BJ (cell line): ENCODE data around the gene IBA57. TPM values are rescaled to one million over a fixed set of nuclear protein-coding genes. Genes with fewer than 3 reads are reported as not detected.
A peak's percentile ranks its signal among the peaks of the same experiment; 100 is the strongest.

Experiments used
- CTCF ChIA-PET: fragments of 350-600 bp; formaldehyde crosslinking; extraction: SDS; loops from one replicate; lab custom pipeline; 2021; ENCODE audit warnings: antibody characterized with exemption, inconsistent platforms; lab: Yijun Ruan, JAX
- POLR2A ChIA-PET: fragments of 300-600 bp; sonication (Branson Sonifier 250); formaldehyde crosslinking; extraction: SDS; loops from one replicate; lab custom pipeline; 2021; ENCODE audit warnings: antibody characterized with exemption; lab: Charles Lee
- DNase-seq: peaks from one replicate; pipeline ENCODE4 v3.0.0-alpha.2; 2011; ENCODE audit warnings: low read depth
- H3K27me3 ChIP-seq: 2 replicates; pipeline ENCODE4 v1.6.0; 2011; ENCODE audit warnings: low read length; ENCODE audit not compliant: control insufficient read depth, insufficient read depth
- H3K36me3 ChIP-seq: 2 replicates; pipeline ENCODE4 v1.5.1; 2011; ENCODE audit warnings: low read length; ENCODE audit not compliant: control insufficient read depth, insufficient read depth
- H3K4me3 ChIP-seq: 2 replicates; pipeline ENCODE4 v1.5.1; 2011; ENCODE audit warnings: low read depth, mild to moderate bottlenecking, control low read depth, low read length
- polyA plus RNA-seq: library from polyadenylated mRNA; depleted of rRNA; stranded (reverse); fragments of >200 nt; gene quantifications from 2 replicates; pipeline ENCODE4 v1.2.3, GENCODE V29; 2011
- TF ChIP-seq, protein P1 (sequence below): IDR thresholded peaks from 2 replicates; pipeline ENCODE4 v1.5.1; 2011; ENCODE audit warnings: low read depth, mild to moderate bottlenecking, control low read depth, inconsistent platforms, low read length, moderate library complexity; ENCODE audit not compliant: insufficient read depth

The IBA57 gene
- polyA plus RNA-seq, 1 experiment: 2.8 TPM

GRCh38 chr1:228147151-228147693, 18.4 kb upstream of the IBA57 start:
- ChIA-PET CTCF (interaction anchor here (2.2 kb wide), 1 partner anchor 18 kb away, joined by 7 read pairs; the partner anchor contains the start of gene IBA57), POLR2A (no interaction called here)
- Histone ChIP-seq H3K27me3 (no peaks in the 10 kb centered on the region), H3K4me3 (no peak overlapping the region), H3K36me3 (peaks cover 23% of the 10 kb centered on the region)
- DNase-seq: no peak
- TF ChIP-seq, protein P1, sequence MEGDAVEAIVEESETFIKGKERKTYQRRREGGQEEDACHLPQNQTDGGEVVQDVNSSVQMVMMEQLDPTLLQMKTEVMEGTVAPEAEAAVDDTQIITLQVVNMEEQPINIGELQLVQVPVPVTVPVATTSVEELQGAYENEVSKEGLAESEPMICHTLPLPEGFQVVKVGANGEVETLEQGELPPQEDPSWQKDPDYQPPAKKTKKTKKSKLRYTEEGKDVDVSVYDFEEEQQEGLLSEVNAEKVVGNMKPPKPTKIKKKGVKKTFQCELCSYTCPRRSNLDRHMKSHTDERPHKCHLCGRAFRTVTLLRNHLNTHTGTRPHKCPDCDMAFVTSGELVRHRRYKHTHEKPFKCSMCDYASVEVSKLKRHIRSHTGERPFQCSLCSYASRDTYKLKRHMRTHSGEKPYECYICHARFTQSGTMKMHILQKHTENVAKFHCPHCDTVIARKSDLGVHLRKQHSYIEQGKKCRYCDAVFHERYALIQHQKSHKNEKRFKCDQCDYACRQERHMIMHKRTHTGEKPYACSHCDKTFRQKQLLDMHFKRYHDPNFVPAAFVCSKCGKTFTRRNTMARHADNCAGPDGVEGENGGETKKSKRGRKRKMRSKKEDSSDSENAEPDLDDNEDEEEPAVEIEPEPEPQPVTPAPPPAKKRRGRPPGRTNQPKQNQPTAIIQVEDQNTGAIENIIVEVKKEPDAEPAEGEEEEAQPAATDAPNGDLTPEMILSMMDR: no peak

- TF ChIP-seq, protein P1: no peak
- CTCF ChIA-PET: interaction anchor here (2.2 kb wide), 1 partner anchor 18 kb away, joined by 7 read pairs; the partner anchor contains the start of gene IBA57
- DNase-seq: no peak
- peaks cover 20% of the 10 kb centered on the region for H3K36me3 ChIP-seq
- no peaks in the 10 kb centered on the region for H3K27me3 ChIP-seq
- POLR2A ChIA-PET: no interaction called here
- no peak overlapping the region for H3K4me3 ChIP-seq
Observed at GRCh38 chr1:228147768-228148167, 17.8 kb upstream of the IBA57 start.

GRCh38 chr1:228148196-228148861, 17.3 kb upstream of the IBA57 start:
- Histone ChIP-seq H3K36me3 (peaks cover 19% of the 10 kb centered on the region), H3K27me3 (no peaks in the 10 kb centered on the region), H3K4me3 (no peak overlapping the region)
- DNase-seq: no peak
- ChIA-PET POLR2A (no interaction called here), CTCF (interaction anchor here (1.0 to 2.2 kb wide), 2 partner anchors 17 to 18 kb away, joined by 3 to 7 read pairs; partner anchors contain the start of gene IBA57)
- TF ChIP-seq, protein P1: no peak

DNA sequence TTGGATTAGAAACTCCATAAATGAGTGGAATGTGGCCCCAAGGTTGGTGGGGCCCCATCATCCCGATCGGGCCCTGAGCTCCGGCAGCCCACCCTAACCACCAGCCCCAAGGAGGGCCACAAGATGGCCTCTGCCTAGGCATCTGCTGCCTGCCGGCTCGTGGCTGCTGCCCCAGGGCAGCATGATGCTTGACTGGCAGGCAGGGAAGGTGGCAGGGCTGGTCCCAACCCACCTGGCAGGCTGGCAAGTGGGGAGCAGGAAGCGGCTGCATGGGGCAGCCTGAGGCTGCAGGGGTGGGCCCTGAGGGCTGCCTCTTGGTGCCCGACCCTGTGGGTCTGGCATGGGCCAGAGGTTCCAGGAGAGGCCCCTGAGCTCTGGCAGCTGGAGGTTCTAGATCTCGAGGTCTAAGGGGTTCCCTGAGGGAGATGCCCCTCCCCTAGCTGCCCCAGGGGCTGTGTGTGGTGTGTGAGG, 16.6 kb upstream of the IBA57 start:
- ChIA-PET POLR2A (no interaction called here), CTCF (interaction anchor here (1.0 to 2.2 kb wide), 2 partner anchors 17 to 18 kb away, joined by 3 to 7 read pairs; partner anchors contain the start of gene IBA57)
- no peak for DNase-seq
- TF ChIP-seq, protein P1: no peak
- Histone ChIP-seq H3K36me3 (peaks cover 19% of the 10 kb centered on the region), H3K27me3 (no peaks in the 10 kb centered on the region), H3K4me3 (no peak overlapping the region)

DNA sequence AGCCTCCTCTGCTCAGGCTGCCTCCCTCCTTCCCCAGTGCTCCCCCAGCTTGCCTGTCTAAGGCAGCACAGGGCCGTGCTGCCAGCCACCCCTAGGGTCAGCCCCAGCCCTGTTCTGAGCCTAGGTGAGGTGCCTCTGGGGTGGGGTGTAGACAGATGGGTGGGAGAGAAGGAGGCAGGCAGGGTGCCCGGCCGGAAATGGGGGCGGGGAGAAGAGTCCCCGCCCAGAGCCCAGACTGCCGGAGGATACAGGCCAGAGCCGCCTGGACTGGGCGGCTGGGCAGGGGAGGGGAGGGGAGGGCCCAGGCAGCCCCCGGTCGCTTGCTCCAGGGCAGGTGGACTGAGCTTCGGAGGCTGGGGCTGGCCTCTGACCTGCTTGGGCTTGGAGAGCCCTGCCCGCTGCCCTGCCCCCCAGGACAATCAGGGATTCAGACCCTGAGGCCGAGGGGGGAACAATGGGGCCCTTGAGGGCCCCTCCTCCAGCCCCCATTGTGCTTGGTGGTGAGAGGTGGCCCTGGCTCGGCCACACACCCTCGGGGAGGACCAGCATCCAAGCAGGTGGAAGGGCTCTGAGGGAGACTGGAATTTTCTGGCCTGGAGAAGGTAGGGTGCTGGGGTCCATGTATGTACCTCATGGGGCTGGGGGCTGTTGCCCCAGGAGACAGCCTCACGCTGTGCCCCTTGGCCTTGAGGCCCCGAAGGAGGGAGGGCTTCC, 16.0 kb upstream of the IBA57 start, which contains the start of gene GJC2:
TSS of gene GJC2 (plus strand) at position 525 of the 714 bp plus-strand sequence. CDS start 7,829 bp downstream, outside the sequence.
- peak within 1 kb of the TSS; percentile 15 for H3K4me3 ChIP-seq
- ChIA-PET CTCF (interaction anchor here (0.5 to 2.2 kb wide), 4 partner anchors 12 to 38 kb away, joined by 3 to 7 read pairs (median 6); partner anchors contain the start of gene IBA57), POLR2A (no interaction called here)
- H3K27me3 ChIP-seq: no peaks in the 10 kb centered on the region
- TF ChIP-seq, protein P1: no peak
- DNase-seq: no peak
- H3K36me3 ChIP-seq: peaks cover 19% of the 10 kb centered on the region
